Trophoblast cell (in vitro differentiated cells and primary cell): ENCODE measurements around the gene MIB1.

Experiments
- DNase-seq, 2 donors: peaks; one replicate each; pipeline ENCODE4 v3.0.0-alpha.2; 2016
- H2AFZ ChIP-seq: 2 replicates; pipeline ENCODE4 v1.6.1; 2013; ENCODE audit warnings: low read length, moderate library complexity, mild to moderate bottlenecking; ENCODE audit not compliant: insufficient read depth, poor library complexity
- H2AK5ac ChIP-seq: 2 replicates; pipeline ENCODE4 v1.6.1; 2013; ENCODE audit warnings: mild to moderate bottlenecking, low read length
- H2BK120ac ChIP-seq: 2 replicates; pipeline ENCODE4 v1.6.1; 2013; ENCODE audit warnings: low read length, mild to moderate bottlenecking, moderate library complexity; ENCODE audit not compliant: insufficient read depth, poor library complexity
- H2BK12ac ChIP-seq: 2 replicates; pipeline ENCODE4 v1.6.1; 2013; ENCODE audit warnings: mild to moderate bottlenecking, low read length, moderate library complexity
- H2BK5ac ChIP-seq: 2 replicates; pipeline ENCODE4 v1.6.1; 2013; ENCODE audit warnings: low read length, low read depth, moderate library complexity, mild to moderate bottlenecking; ENCODE audit not compliant: poor library complexity
- H3K14ac ChIP-seq: 2 replicates; pipeline ENCODE4 v1.6.1; 2013; ENCODE audit warnings: mild to moderate bottlenecking, low read length
- H3K18ac ChIP-seq: 2 replicates; pipeline ENCODE4 v1.6.1; 2013; ENCODE audit warnings: mild to moderate bottlenecking, low read length
- H3K23ac ChIP-seq: 2 replicates; pipeline ENCODE4 v1.6.1; 2013; ENCODE audit warnings: low read length
- H3K27ac ChIP-seq: 2 replicates; pipeline ENCODE4 v1.5.1; 2013; ENCODE audit warnings: low read depth, mild to moderate bottlenecking, inconsistent platforms, low read length, moderate library complexity
- H3K27me3 ChIP-seq: 2 replicates; pipeline ENCODE4 v1.6.1; 2013; ENCODE audit warnings: inconsistent platforms, mild to moderate bottlenecking, low read length, moderate library complexity; ENCODE audit not compliant: insufficient read depth
- H3K36me3 ChIP-seq, 2 experiments: 1 replicate in 1 of 2; 2 replicates in 1 of 2; pipeline ENCODE4 v1.6.1; 2013; ENCODE audit warnings: low read length in 2 of 2, mild to moderate bottlenecking in 2 of 2, moderate library complexity in 1 of 2; ENCODE audit not compliant: insufficient read depth in 2 of 2, control insufficient read depth in 1 of 2
- H3K4ac ChIP-seq: 2 replicates; pipeline ENCODE4 v1.6.1; 2013; ENCODE audit warnings: low read depth, mild to moderate bottlenecking, low read length, moderate library complexity
- H3K4me1 ChIP-seq, 2 experiments: 1 replicate in 1 of 2; 2 replicates in 1 of 2; pipeline ENCODE4 v1.6.1; 2013; ENCODE audit warnings: low read length in 2 of 2, mild to moderate bottlenecking in 2 of 2, moderate library complexity in 1 of 2; ENCODE audit not compliant: insufficient read depth in 2 of 2, control insufficient read depth in 1 of 2
- H3K4me2 ChIP-seq: 2 replicates; pipeline ENCODE4 v1.6.1; 2013; ENCODE audit warnings: inconsistent platforms, mild to moderate bottlenecking, low read length, moderate library complexity
- H3K4me3 ChIP-seq: 2 replicates; pipeline ENCODE4 v1.5.1; 2013; ENCODE audit warnings: mild to moderate bottlenecking, low read depth, low read length, inconsistent platforms
- H3K79me1 ChIP-seq: one replicate; pipeline ENCODE4 v1.6.1; 2013; ENCODE audit warnings: low read length
- H3K79me2 ChIP-seq: 2 replicates; pipeline ENCODE4 v1.6.1; 2013; ENCODE audit warnings: low read length, mild to moderate bottlenecking; ENCODE audit not compliant: control insufficient read depth, insufficient read depth, poor library complexity
- H3K9ac ChIP-seq: 2 replicates; pipeline ENCODE4 v1.6.1; 2013; ENCODE audit warnings: mild to moderate bottlenecking, low read length
- H3K9me3 ChIP-seq: 2 replicates; pipeline ENCODE4 v1.6.1; 2013; ENCODE audit warnings: low read depth, mild to moderate bottlenecking, control low read depth, inconsistent platforms, low read length; ENCODE audit not compliant: insufficient read depth
- H4K12ac ChIP-seq: 2 replicates; pipeline ENCODE4 v1.6.1; 2013; ENCODE audit warnings: low read depth, mild to moderate bottlenecking, low read length, moderate library complexity
- H4K8ac ChIP-seq: 2 replicates; pipeline ENCODE4 v1.6.1; 2013; ENCODE audit warnings: low read depth, mild to moderate bottlenecking, low read length, moderate library complexity
- H4K91ac ChIP-seq: one replicate; pipeline ENCODE4 v1.6.1; 2013; ENCODE audit warnings: low read depth, mild to moderate bottlenecking, low read length, moderate library complexity
- WGBS: extraction: QIAGEN DNeasy Blood & Tissue Kit; methylation state at CpG from one replicate; pipeline ENCODE4 v1.1.7; 2013; ENCODE audit warnings: missing lambda C conversion rate; ENCODE audit not compliant: insufficient read length, insufficient coverage; ENCODE audit errors: extremely low coverage; 5-methylcytosine and 5-hydroxymethylcytosine counted together

Gene MIB1

GRCh38 chr18:21897811-21898210, 157.2 kb downstream of the MIB1 start:
- H3K79me1 ChIP-seq = no peaks in the 10 kb centered on the region
- H3K4ac ChIP-seq = no peak overlapping the region
- WGBS = no CpG with 5 or more reads among the region's 4 CpGs
- H2AK5ac ChIP-seq = no peak overlapping the region
- H3K4me1 ChIP-seq = no peaks in the 10 kb centered on the region
- no peak overlapping the region for H4K8ac ChIP-seq
- no peak overlapping the region for H3K18ac ChIP-seq
- DNase-seq = peak; percentile 31 to 75
- no peak overlapping the region for H2BK12ac ChIP-seq
- no peaks in the 10 kb centered on the region for H3K79me2 ChIP-seq
- H2AFZ ChIP-seq = no peak overlapping the region
- no peaks in the 10 kb centered on the region for H3K27me3 ChIP-seq
- no peak overlapping the region for H3K23ac ChIP-seq
- no peak overlapping the region for H3K27ac ChIP-seq
- no peak overlapping the region for H4K91ac ChIP-seq
- H2BK120ac ChIP-seq = no peak overlapping the region
- no peak overlapping the region for H2BK5ac ChIP-seq
- H3K4me2 ChIP-seq = no peak overlapping the region
- H3K9ac ChIP-seq = no peak overlapping the region
- H3K14ac ChIP-seq = no peak overlapping the region
- H3K36me3 ChIP-seq = no peaks in the 10 kb centered on the region
- peaks cover 2% of the 10 kb centered on the region for H3K9me3 ChIP-seq
- no peak overlapping the region for H4K12ac ChIP-seq
- no peak overlapping the region for H3K4me3 ChIP-seq

- H2BK120ac ChIP-seq = no peak overlapping the region
- H2BK12ac ChIP-seq = no peak overlapping the region
- H3K9me3 ChIP-seq = peaks cover 2% of the 10 kb centered on the region
- WGBS = no CpG with 5 or more reads among the region's 12 CpGs
- H2BK5ac ChIP-seq = no peak overlapping the region
- H4K12ac ChIP-seq = no peak overlapping the region
- H3K27me3 ChIP-seq = no peaks in the 10 kb centered on the region
- no peak for DNase-seq
- H3K18ac ChIP-seq = no peak overlapping the region
- H3K36me3 ChIP-seq = no peaks in the 10 kb centered on the region
- H3K4ac ChIP-seq = no peak overlapping the region
- no peak overlapping the region for H4K91ac ChIP-seq
- H3K4me3 ChIP-seq = no peak overlapping the region
- H3K9ac ChIP-seq = no peak overlapping the region
- H2AFZ ChIP-seq = no peak overlapping the region
- no peak overlapping the region for H3K14ac ChIP-seq
- no peaks in the 10 kb centered on the region for H3K79me2 ChIP-seq
- H3K4me1 ChIP-seq = no peaks in the 10 kb centered on the region
- H3K27ac ChIP-seq = no peak overlapping the region
- no peak overlapping the region for H2AK5ac ChIP-seq
- no peak overlapping the region for H3K4me2 ChIP-seq
- H3K79me1 ChIP-seq = no peaks in the 10 kb centered on the region
- no peak overlapping the region for H3K23ac ChIP-seq
- no peak overlapping the region for H4K8ac ChIP-seq
These were observed 160.2 kb downstream of the MIB1 start for GRCh38 chr18:21900605-21901352.

GRCh38 chr18:21901423-21901945, 160.9 kb downstream of the MIB1 start:
- no peak overlapping the region for H2BK5ac ChIP-seq
- H3K9ac ChIP-seq = no peak overlapping the region
- no peaks in the 10 kb centered on the region for H3K36me3 ChIP-seq
- no peak overlapping the region for H2AK5ac ChIP-seq
- H3K9me3 ChIP-seq = peaks cover 2% of the 10 kb centered on the region
- H3K79me1 ChIP-seq = no peaks in the 10 kb centered on the region
- H3K4me3 ChIP-seq = no peak overlapping the region
- H4K91ac ChIP-seq = no peak overlapping the region
- no peak overlapping the region for H2AFZ ChIP-seq
- no peak overlapping the region for H2BK12ac ChIP-seq
- H3K27me3 ChIP-seq = no peaks in the 10 kb centered on the region
- H3K14ac ChIP-seq = no peak overlapping the region
- H3K27ac ChIP-seq = no peak overlapping the region
- no CpG with 5 or more reads among the region's 3 CpGs for WGBS
- no peak overlapping the region for H3K18ac ChIP-seq
- no peak overlapping the region for H4K12ac ChIP-seq
- H2BK120ac ChIP-seq = no peak overlapping the region
- H3K79me2 ChIP-seq = no peaks in the 10 kb centered on the region
- no peak overlapping the region for H3K23ac ChIP-seq
- DNase-seq = no peak
- no peak overlapping the region for H4K8ac ChIP-seq
- no peaks in the 10 kb centered on the region for H3K4me1 ChIP-seq
- no peak overlapping the region for H3K4me2 ChIP-seq
- no peak overlapping the region for H3K4ac ChIP-seq

- no CpG with 5 or more reads among the region's 6 CpGs for WGBS
- H3K18ac ChIP-seq = no peak overlapping the region
These were observed 163.1 kb downstream of the MIB1 start for GRCh38 chr18:21903709-21904108.

More at GRCh38 chr18:21903709-21904108, 163.1 kb downstream of the MIB1 start:
- no peak overlapping the region for H2AK5ac ChIP-seq
- no peak overlapping the region for H4K91ac ChIP-seq
- H3K9me3 ChIP-seq = peaks cover 2% of the 10 kb centered on the region
- H3K4ac ChIP-seq = no peak overlapping the region
- no peak overlapping the region for H2AFZ ChIP-seq
- H3K23ac ChIP-seq = no peak overlapping the region
- no peaks in the 10 kb centered on the region for H3K79me1 ChIP-seq
- H4K12ac ChIP-seq = no peak overlapping the region
- no peak overlapping the region for H3K4me3 ChIP-seq
- no peak overlapping the region for H2BK5ac ChIP-seq
- H3K36me3 ChIP-seq = no peaks in the 10 kb centered on the region
- H3K14ac ChIP-seq = no peak overlapping the region
- H3K79me2 ChIP-seq = no peaks in the 10 kb centered on the region
- no peak for DNase-seq
- no peak overlapping the region for H2BK120ac ChIP-seq
- no peaks in the 10 kb centered on the region for H3K27me3 ChIP-seq
- no peaks in the 10 kb centered on the region for H3K4me1 ChIP-seq
- no peak overlapping the region for H2BK12ac ChIP-seq
- H3K27ac ChIP-seq = no peak overlapping the region
- H3K9ac ChIP-seq = no peak overlapping the region
- no peak overlapping the region for H4K8ac ChIP-seq
- H3K4me2 ChIP-seq = no peak overlapping the region
